Stomach (tissue), 4 donors: ENCODE measurements around the gene GJD4.

ENCODE experiments used
- EP300 ChIP-seq: sonication (generic); formaldehyde crosslinking; IDR thresholded peaks from one replicate; pipeline ENCODE4 v1.6.1; 2017; ENCODE audit warnings: antibody characterized with exemption
- POLR2A ChIP-seq, 4 donors: fragments of 450-650 bp; IDR thresholded peaks; one replicate each; pipeline ENCODE4 v1.6.1; 2016; ENCODE audit warnings: antibody characterized with exemption in 4 of 4, control low read depth in 2 of 4, mild to moderate bottlenecking in 1 of 4, moderate library complexity in 1 of 4
- POLR2AphosphoS5 ChIP-seq, 3 donors: sonication (generic); formaldehyde crosslinking; IDR thresholded peaks; one replicate each; pipeline ENCODE4 v1.6.1; 2016; ENCODE audit warnings: antibody characterized with exemption in 3 of 3
- TF ChIP-seq, protein P1 (sequence below), 7 experiments: fragments of 450-650 bp in 4 of 7; fragments of 200-600 bp in 3 of 7; sonication (generic) in 3 of 7; IDR thresholded peaks; one replicate each; pipeline ENCODE4 v1.5.1; 2016 to 2019; ENCODE audit warnings: antibody characterized with exemption in 7 of 7, control low read depth in 2 of 7, mild to moderate bottlenecking in 1 of 7

GRCh38 chr10:35611750-35612149 is 6.6 kb downstream of the GJD4 start:
- TF ChIP-seq, protein P1, sequence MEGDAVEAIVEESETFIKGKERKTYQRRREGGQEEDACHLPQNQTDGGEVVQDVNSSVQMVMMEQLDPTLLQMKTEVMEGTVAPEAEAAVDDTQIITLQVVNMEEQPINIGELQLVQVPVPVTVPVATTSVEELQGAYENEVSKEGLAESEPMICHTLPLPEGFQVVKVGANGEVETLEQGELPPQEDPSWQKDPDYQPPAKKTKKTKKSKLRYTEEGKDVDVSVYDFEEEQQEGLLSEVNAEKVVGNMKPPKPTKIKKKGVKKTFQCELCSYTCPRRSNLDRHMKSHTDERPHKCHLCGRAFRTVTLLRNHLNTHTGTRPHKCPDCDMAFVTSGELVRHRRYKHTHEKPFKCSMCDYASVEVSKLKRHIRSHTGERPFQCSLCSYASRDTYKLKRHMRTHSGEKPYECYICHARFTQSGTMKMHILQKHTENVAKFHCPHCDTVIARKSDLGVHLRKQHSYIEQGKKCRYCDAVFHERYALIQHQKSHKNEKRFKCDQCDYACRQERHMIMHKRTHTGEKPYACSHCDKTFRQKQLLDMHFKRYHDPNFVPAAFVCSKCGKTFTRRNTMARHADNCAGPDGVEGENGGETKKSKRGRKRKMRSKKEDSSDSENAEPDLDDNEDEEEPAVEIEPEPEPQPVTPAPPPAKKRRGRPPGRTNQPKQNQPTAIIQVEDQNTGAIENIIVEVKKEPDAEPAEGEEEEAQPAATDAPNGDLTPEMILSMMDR (IDR thresholded peaks at IDR 0.05) = no peak
- TF ChIP-seq POLR2A (IDR thresholded peaks at IDR 0.05) (no peak), EP300 (no peak), POLR2AphosphoS5 (IDR thresholded peaks at IDR 0.05) (no peak)
